ENCODE data around the gene KLF6.

DNA sequence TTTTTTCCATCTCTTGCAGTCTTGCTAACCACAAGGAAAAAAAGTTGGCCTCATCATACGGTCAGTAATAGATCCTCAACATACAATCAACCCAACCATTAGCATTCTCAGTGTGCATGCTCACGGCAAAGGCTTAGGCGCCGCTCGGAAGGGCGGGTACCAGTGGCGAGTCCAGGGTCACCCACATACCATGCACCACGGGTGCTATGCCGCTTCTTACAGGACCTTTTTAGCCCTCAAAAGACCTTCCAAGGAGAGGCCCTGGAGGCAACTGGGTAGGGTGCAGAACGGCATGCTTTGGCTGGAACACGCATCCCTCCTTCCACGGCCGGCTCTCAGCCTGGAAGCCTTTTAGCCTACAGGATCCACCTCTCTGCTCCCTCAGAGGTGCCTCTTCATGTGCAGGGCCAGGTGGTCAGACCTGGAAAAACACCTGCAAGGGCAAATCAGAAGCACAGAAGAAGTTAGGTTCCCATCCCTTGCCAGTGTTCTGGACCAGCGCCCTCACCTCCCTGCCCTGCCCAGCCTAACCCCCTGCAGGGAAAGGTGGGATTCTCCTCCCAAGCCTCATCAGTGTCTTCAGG lies 5.8 kb downstream of the KLF6 start:
- TF ChIP-seq, protein P1, sequence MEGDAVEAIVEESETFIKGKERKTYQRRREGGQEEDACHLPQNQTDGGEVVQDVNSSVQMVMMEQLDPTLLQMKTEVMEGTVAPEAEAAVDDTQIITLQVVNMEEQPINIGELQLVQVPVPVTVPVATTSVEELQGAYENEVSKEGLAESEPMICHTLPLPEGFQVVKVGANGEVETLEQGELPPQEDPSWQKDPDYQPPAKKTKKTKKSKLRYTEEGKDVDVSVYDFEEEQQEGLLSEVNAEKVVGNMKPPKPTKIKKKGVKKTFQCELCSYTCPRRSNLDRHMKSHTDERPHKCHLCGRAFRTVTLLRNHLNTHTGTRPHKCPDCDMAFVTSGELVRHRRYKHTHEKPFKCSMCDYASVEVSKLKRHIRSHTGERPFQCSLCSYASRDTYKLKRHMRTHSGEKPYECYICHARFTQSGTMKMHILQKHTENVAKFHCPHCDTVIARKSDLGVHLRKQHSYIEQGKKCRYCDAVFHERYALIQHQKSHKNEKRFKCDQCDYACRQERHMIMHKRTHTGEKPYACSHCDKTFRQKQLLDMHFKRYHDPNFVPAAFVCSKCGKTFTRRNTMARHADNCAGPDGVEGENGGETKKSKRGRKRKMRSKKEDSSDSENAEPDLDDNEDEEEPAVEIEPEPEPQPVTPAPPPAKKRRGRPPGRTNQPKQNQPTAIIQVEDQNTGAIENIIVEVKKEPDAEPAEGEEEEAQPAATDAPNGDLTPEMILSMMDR (IDR thresholded peaks at IDR 0.05; ENCODE audit: insufficient read depth, low read length, poor library complexity, severe bottlenecking), result no peak
- TF ChIP-seq EZH2phosphoT487 (conservative IDR thresholded peaks at IDR 0.05; ENCODE audit: low read length), result no peak
